Activated CD4-positive, CD25-positive, alpha-beta regulatory T cell (primary cell): ENCODE results near the gene TMEM63C.

Experiments
- DNase-seq, 4 experiments: peaks; one replicate each; lab custom pipeline; 2025; lab: John Stamatoyannopoulos, UW

TMEM63C gene

GRCh38 chr14:77224212-77224611 is 42.6 kb downstream of the TMEM63C start:
- no peak for DNase-seq

DNA sequence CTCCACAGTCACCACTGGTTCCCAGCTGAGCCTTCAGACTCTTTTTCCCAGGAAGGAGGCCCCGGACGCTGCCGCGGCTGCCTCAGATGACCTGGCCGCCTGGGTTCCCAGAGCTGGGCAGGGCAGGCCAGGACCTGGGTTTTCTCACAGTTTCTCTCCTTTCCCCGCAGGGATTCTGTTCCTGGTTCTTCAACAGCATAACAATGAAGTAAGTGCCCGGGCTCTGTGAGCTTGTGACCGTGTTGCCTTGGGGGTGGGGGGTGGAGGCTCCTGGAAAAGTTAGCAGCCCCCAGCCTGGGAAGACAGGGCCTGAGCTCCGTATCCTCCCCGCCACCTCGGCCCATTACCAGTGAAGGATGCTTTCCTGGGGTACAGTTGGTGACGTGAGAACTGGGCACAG is 43.7 kb downstream of the TMEM63C start:
- DNase-seq: no peak

GRCh38 chr14:77225892-77226557 is 44.4 kb downstream of the TMEM63C start:
- no peak for DNase-seq

- DNase-seq: no peak
Measured at GRCh38 chr14:77228056-77228455, 46.5 kb downstream of the TMEM63C start.

GRCh38 chr14:77230914-77231313 is 49.3 kb downstream of the TMEM63C start:
- DNase-seq: no peak

DNA sequence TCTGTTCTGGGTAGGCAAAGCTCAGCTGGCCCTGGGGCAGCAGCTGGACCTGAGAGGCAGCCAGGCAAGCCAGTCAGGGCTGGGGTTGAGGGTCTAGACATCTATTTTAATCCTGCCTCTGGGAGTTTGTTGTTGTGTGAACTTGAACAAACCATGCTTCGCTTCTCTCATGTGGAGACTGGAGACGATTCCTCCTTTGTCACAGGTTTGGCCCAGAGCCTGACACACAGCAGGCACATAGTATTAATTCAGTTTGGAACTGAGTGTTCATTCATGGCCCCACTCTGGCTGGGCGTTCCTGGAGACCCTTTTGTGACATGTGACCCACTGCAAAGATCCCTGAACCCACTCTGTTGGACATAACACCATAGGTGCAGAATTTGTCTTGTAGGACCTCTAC is 50.1 kb downstream of the TMEM63C start:
- no peak for DNase-seq

- no peak for DNase-seq
Measured at GRCh38 chr14:77236814-77237213, 55.2 kb downstream of the TMEM63C start.

DNA sequence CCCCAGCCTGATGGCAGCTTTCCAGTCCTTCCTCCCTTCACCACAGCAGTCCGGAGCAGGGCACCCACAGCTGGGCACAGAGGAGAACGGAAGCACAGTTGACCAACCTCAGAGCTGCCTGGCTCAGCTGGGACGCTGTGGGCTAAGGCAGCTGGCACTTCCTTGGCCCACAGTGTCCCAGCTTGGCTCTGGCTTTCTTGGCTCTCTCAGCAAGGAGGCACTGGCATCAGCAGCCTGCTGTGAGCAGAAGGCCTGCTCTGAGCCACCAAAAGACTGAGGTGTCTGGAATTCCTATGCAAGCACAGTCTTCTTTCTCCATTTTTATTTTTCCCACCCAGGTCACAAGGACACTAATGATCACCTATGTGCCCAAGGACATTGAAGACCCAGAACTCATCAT is 56.8 kb downstream of the TMEM63C start:
- no peak for DNase-seq

- DNase-seq: no peak
Measured at GRCh38 chr14:77238996-77239395, 57.4 kb downstream of the TMEM63C start.

GRCh38 chr14:77239412-77239811 is 57.8 kb downstream of the TMEM63C start:
- DNase-seq: no peak

- no peak for DNase-seq
Measured at GRCh38 chr14:77240336-77240915, 58.8 kb downstream of the TMEM63C start.

GRCh38 chr14:77241955-77242354 is 60.4 kb downstream of the TMEM63C start:
- DNase-seq: no peak

GRCh38 chr14:77242752-77243151 is 61.2 kb downstream of the TMEM63C start:
- no peak for DNase-seq

GRCh38 chr14:77243853-77244252 is 62.3 kb downstream of the TMEM63C start:
- DNase-seq: no peak

GRCh38 chr14:77245820-77246219 is 64.2 kb downstream of the TMEM63C start:
- no peak for DNase-seq

GRCh38 chr14:77246784-77247183 is 65.2 kb downstream of the TMEM63C start:
- DNase-seq: no peak

DNA sequence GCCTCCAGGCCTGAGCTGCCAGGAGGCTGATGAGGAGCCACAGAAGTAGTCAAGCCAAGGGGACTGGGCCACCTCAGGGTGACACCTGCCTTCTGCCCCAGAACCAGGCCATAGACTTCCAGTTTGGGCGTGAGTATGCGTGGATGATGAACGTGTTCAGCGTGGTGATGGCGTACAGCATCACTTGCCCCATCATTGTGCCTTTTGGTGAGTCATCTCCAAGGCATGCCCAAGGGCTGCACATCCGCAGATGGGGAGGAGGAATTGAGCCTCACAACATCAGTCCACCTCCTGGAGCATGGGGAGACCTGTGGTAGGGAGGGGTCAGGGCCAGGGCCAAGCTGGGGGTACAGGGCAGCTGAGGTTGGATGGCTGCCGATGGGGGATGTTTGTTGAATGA is 67.1 kb downstream of the TMEM63C start:
- DNase-seq: no peak

GRCh38 chr14:77249286-77249685 is 67.7 kb downstream of the TMEM63C start:
- DNase-seq: no peak

DNA sequence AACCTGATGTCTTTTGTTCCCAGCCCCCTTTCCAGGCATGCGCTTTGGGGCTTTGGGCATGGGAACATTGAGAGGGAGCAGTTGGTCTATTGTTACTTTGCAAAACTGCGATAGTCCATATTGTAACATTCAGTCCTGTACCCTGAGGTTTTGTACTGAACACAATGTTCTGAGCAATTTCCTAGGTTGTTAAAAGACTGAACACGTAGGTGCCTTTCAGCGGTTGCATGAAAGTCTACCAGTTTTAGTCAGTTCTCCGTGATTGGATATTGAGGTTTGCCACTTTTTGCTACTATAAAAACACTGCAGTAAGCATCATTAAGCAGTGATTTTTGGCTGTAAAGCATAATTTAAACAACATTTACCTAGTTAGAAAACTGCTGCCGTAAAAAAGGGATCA is 69.3 kb downstream of the TMEM63C start:
- DNase-seq: no peak

- DNase-seq: no peak
Measured at GRCh38 chr14:77251870-77252269, 70.3 kb downstream of the TMEM63C start.

GRCh38 chr14:77253333-77254190 is 72.0 kb downstream of the TMEM63C start:
- no peak for DNase-seq

DNA sequence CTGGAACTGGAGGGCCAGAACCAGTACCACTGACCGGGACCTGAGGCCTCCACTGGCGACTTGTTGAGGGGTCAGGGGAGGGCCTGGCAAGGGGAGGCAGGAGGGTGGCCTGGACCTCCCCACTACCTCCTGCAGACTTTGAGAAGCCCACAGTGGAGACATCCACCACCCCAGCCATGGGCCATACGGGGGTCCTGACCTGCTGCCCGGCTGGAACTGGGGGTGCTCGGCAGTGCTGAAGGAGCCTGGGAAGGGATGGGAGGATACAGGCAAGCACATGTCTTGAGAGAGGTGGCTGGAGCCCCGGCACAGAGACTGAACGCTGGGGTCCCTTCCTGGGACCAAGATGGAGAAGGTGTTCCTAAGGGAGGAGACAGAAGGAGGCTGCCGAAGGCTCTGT is 75.1 kb downstream of the TMEM63C start:
- no peak for DNase-seq

DNA sequence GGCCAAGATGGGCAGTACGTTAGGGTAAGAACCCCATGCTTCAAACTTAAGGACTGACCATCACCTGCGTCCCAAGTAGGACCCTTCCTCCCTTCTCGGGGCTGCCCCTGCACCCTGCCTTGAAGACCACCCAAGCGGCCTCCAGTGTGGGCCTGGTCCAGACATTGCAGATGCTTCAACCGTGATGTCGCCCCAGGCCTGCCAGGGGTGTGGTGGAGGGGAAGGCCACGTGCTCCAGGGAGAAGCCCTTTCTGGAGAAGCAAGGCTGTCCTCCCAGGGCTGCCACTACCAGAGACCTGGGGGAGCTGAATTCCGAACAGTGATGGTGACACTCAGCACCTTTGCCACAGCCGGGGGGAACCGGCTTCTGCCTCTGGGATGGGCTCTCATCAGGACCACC is 76.1 kb downstream of the TMEM63C start:
- no peak for DNase-seq
